PC-9 (cell line): ENCODE results near the gene NINJ2. TPM values are rescaled to one million over a fixed set of nuclear protein-coding genes. Genes with fewer than 3 reads are reported as not detected.

Experiments
- BruUV-seq: library from RNA; stranded (reverse); fragments of 400-500 nt; replicated peaks from 2 replicates; lab custom pipeline; 2021; lab: Mats Ljungman, UMichigan
- CTCF ChIA-PET: fragments of 300-600 bp; sonication (Branson Sonifier 250); formaldehyde crosslinking; loops from one replicate; lab custom pipeline; 2022; ENCODE audit warnings: antibody characterized with exemption; lab: Charles Lee
- POLR2A ChIA-PET: fragments of 300-600 bp; sonication (Branson Sonifier 250); formaldehyde crosslinking; loops from one replicate; lab custom pipeline; 2022; ENCODE audit warnings: antibody characterized with exemption; ENCODE audit not compliant: unreplicated experiment; lab: Charles Lee
- DNase-seq, 2 experiments: peaks; one replicate each; pipeline versions ENCODE4 v3.0.0 to v3.0.0-alpha.2; 2015 to 2022; ENCODE audit warnings: mixed read lengths in 1 of 2
- H2AFZ ChIP-seq: fragments of 200-600 bp; sonication (generic); 2 replicates; pipeline ENCODE4 v1.8.1; 2017; ENCODE audit warnings: antibody characterized with exemption
- H3F3A ChIP-seq: fragments of 200-600 bp; sonication (generic); 2 replicates; pipeline ENCODE4 v1.8.1; 2017; ENCODE audit warnings: antibody characterized with exemption, mild to moderate bottlenecking, low read depth; ENCODE audit not compliant: insufficient read depth
- H3K27ac ChIP-seq: fragments of 200-600 bp; sonication (generic); 2 replicates; pipeline ENCODE4 v1.6.1; 2016; ENCODE audit warnings: mixed run types
- H3K27me3 ChIP-seq: fragments of 200-600 bp; sonication (generic); 2 replicates; pipeline ENCODE4 v1.6.1; 2016; ENCODE audit warnings: low read depth, mixed run types; ENCODE audit not compliant: insufficient read depth
- H3K36me3 ChIP-seq: fragments of 200-600 bp; sonication (generic); 2 replicates; pipeline ENCODE4 v1.6.1; 2016; ENCODE audit warnings: low read depth, mixed run types
- H3K4me1 ChIP-seq: fragments of 200-600 bp; sonication (generic); replicated peaks from 2 replicates; pipeline ENCODE4 v1.6.1; 2016; ENCODE audit warnings: mixed run types; ENCODE audit not compliant: insufficient read depth
- H3K4me2 ChIP-seq: fragments of 200-600 bp; sonication (generic); 2 replicates; pipeline ENCODE4 v1.6.1; 2017; ENCODE audit warnings: mixed run types
- H3K4me3 ChIP-seq: fragments of 200-600 bp; sonication (generic); 2 replicates; pipeline ENCODE4 v1.6.1; 2016; ENCODE audit warnings: mixed run types
- H3K79me2 ChIP-seq: fragments of 200-600 bp; sonication (generic); 2 replicates; pipeline ENCODE4 v1.6.1; 2017; ENCODE audit warnings: low read depth, mixed run types
- H3K9me2 ChIP-seq: fragments of 200-600 bp; sonication (generic); 2 replicates; pipeline ENCODE4 v1.8.1; 2017; ENCODE audit warnings: mild to moderate bottlenecking; ENCODE audit not compliant: insufficient read depth
- H3K9me3 ChIP-seq: fragments of 200-600 bp; sonication (generic); 2 replicates; pipeline ENCODE4 v1.8.1; 2016; ENCODE audit warnings: low read depth; ENCODE audit not compliant: insufficient read depth
- H4K20me1 ChIP-seq: fragments of 200-600 bp; sonication (generic); 2 replicates; pipeline ENCODE4 v1.8.1; 2017; ENCODE audit not compliant: insufficient read depth
- CTCF ChIP-seq: fragments of 200-600 bp; sonication (generic); conservative IDR thresholded peaks from 2 replicates; pipeline ENCODE4 v1.6.1; 2017; ENCODE audit warnings: mixed run types, antibody characterized with exemption, mild to moderate bottlenecking, moderate library complexity
- EZH2 ChIP-seq: fragments of 200-600 bp; sonication (generic); IDR thresholded peaks from 2 replicates; pipeline ENCODE4 v1.8.0; 2017; ENCODE audit warnings: antibody characterized with exemption, low read depth
- intact Hi-C: fragments of 100-400 bp; cut with micrococcal nuclease; formaldehyde crosslinking; loops from one replicate; pipeline ENCODE4 v1.10.0; 2022; ENCODE audit not compliant: unreplicated experiment
- total RNA-seq: library from RNA; stranded (reverse); gene quantifications from 2 replicates; pipeline ENCODE4 v1.2.3, GENCODE V29; 2021

Gene NINJ2
- total RNA-seq, 1 experiment from 2014 or later, result 19.3 TPM

- no peak for TF ChIP-seq CTCF
- CTCF ChIA-PET, result no interaction called here
- Histone ChIP-seq H3K36me3 (no peaks in the 10 kb centered on the region), H3K4me1 (peaks cover 5% of the 10 kb centered on the region), H3K4me2 (no peak overlapping the region), H4K20me1 (no peaks in the 10 kb centered on the region), H3K27me3 (peaks cover 16% of the 10 kb centered on the region; the same call in 1 of the 2 replicates), H3K9me2 (no peaks in the 10 kb centered on the region), H3F3A (peaks cover 9% of the 10 kb centered on the region), H3K9me3 (no peaks in the 10 kb centered on the region), H3K27ac (no peak overlapping the region), H3K79me2 (no peaks in the 10 kb centered on the region), H2AFZ (no peak overlapping the region), H3K4me3 (no peak overlapping the region)
- intact Hi-C loops, result no loop called here
- no TSS peak for BruUV-seq
- no peak for DNase-seq
- POLR2A ChIA-PET, result no interaction called here
Measured at GRCh38 chr12:522692-523378, 140.4 kb downstream of the NINJ2 start.

GRCh38 chr12:520119-520518, 143.1 kb downstream of the NINJ2 start:
- CTCF ChIA-PET, result interaction anchor here (0.6 to 0.8 kb wide), 3 partner anchors 17 to 297 kb away, joined by 3 to 6 read pairs (median 4); no protein-coding TSS in a partner anchor
- POLR2A ChIA-PET, result no interaction called here
- BruUV-seq, result no TSS peak

DNA sequence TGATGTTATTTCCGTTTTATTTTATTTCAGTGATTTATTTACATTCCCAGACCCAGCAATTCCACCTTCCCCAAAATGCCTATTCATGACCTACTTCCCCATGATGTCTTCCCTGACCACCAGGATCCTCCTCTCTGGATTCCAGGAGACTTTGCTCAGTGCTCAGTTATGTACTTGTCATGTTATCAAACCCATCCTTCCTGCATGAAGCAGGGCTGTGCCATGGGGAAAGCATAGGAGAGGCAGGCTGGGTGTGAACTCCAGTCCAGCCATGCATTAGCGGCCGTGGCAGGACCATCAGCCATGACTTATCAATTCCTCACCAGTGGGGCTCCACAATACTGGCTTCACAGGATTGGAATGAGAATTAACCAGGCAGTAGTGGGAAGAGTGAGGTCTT, 145.7 kb downstream of the NINJ2 start:
- Histone ChIP-seq H3K4me2 (no peak overlapping the region), H3K4me3 (no peak overlapping the region), H2AFZ (no peak overlapping the region), H3F3A (peaks cover 10% of the 10 kb centered on the region; the same call in 1 of the 2 replicates), H3K27ac (no peak overlapping the region), H3K9me2 (no peaks in the 10 kb centered on the region), H3K79me2 (no peaks in the 10 kb centered on the region), H3K36me3 (no peaks in the 10 kb centered on the region), H3K27me3 (peaks cover 27% of the 10 kb centered on the region; the same call in 1 of the 2 replicates), H4K20me1 (no peaks in the 10 kb centered on the region), H3K9me3 (0 out of 2 replicates have a peak, but pooled peaks cover 3% of the 10 kb centered on the region), H3K4me1 (peaks cover 12% of the 10 kb centered on the region)
- ChIA-PET POLR2A (no interaction called here), CTCF (no interaction called here)
- no peak for TF ChIP-seq CTCF
- no peak for TF ChIP-seq EZH2
- intact Hi-C loops, result no loop called here
- DNase-seq, result no peak
- no TSS peak for BruUV-seq

More at GRCh38 chr12:520119-520518, 143.1 kb downstream of the NINJ2 start:
- Histone ChIP-seq H3K79me2 (no peaks in the 10 kb centered on the region), H3K4me1 (peaks cover 5% of the 10 kb centered on the region), H3K9me3 (no peaks in the 10 kb centered on the region), H3K4me2 (no peak overlapping the region), H3K9me2 (no peaks in the 10 kb centered on the region), H4K20me1 (no peaks in the 10 kb centered on the region), H3K27me3 (peaks cover 27% of the 10 kb centered on the region; the same call in 1 of the 2 replicates), H3K36me3 (no peaks in the 10 kb centered on the region), H3K4me3 (no peak overlapping the region), H3F3A (peaks cover 9% of the 10 kb centered on the region), H3K27ac (no peak overlapping the region), H2AFZ (no peak overlapping the region)
- intact Hi-C loops, result no loop called here
- no peak for DNase-seq
- TF ChIP-seq CTCF (no peak), EZH2 (no peak)

Other genes with a start within 250 kb of the NINJ2 start
- gene B4GALNT3, start 203.5 kb downstream of the NINJ2 start, total RNA-seq, result 7.1 and 8.0 TPM in 2 replicates
- gene WNK1, start 89.1 kb upstream of the NINJ2 start, total RNA-seq, result 142 and 150 TPM in 2 replicates